Lower leg skin (tissue), 4 donors: ENCODE results near the gene RHOG. TPM values are rescaled to one million over a fixed set of nuclear protein-coding genes. Genes with fewer than 3 reads are reported as not detected.

Experiments used
- DNase-seq, 2 donors: peaks; one replicate each; pipeline ENCODE4 v3.0.0-alpha.2; 2019; ENCODE audit warnings: low spot score in 2 of 2
- H3K4me3 ChIP-seq: fragments of 200-600 bp; sonication (generic); 2 replicates; pipeline ENCODE4 v1.5.1; 2017; ENCODE audit warnings: mild to moderate bottlenecking, low read depth; ENCODE audit not compliant: poor library complexity, severe bottlenecking
- CTCF ChIP-seq, 3 donors: fragments of 450-650 bp; IDR thresholded peaks; one replicate each; pipeline ENCODE4 v1.5.1; 2016; ENCODE audit warnings: antibody characterized with exemption in 3 of 3, mild to moderate bottlenecking in 3 of 3, moderate library complexity in 2 of 3
- POLR2A ChIP-seq, 2 donors: fragments of 450-650 bp; IDR thresholded peaks; one replicate each; pipeline ENCODE4 v1.6.1; 2016 to 2017; ENCODE audit warnings: antibody characterized with exemption in 2 of 2, mild to moderate bottlenecking in 1 of 2, moderate library complexity in 1 of 2
- WGBS, 2 donors: methylation state at CpG; one replicate each; pipeline ENCODE4 v1.1.5; 2018; 5-methylcytosine and 5-hydroxymethylcytosine counted together
- intact Hi-C: fragments of 100-400 bp; cut with DNase I; formaldehyde crosslinking; loops from one replicate; pipeline ENCODE4 v1.15.0; 2023; ENCODE audit warnings: low total_unique reads
- total RNA-seq, 4 donors: library from RNA; depleted of rRNA; stranded (reverse); fragments of >200 nt; gene quantifications; one replicate each; pipeline ENCODE4 v1.1.0, GENCODE V29; 2016

RHOG gene
- total RNA-seq: 10 to 100 TPM; 57.0 to 75.9 (median 64.0) TPM

DNA sequence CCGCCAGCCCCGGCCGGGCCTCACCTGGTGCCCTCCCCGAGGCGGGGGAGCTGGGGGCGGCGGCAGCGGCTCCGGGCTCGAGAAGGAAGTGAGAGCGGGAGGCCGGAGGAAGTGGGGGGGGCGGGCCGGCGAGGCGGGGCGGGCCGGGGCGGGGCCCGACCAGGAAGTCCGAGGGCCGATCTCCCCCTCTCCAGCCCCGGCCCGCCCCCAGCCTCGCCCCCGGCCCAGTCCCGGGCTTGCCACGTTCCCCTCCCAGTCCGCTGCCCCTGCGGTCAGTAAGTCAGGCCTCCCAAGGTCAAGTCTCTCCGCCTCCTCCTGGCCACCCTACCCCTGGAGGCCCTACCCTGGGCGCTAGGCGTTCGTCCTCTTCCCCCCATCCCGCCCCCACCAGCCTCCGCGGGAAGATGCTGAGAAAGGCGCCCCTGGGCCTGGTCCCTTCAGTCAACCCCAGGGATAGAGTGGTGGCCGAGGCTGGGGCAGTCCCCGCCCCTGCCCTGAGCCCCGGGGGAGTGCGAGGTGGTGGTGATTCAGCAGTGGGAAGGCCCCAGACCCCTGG is at the start of gene RHOG:
RHOG (minus strand) TSS at position 90 of the 556 bp plus-strand sequence. CDS start 12,821 bp downstream, outside the sequence.
- no peak for TF ChIP-seq CTCF (IDR thresholded peaks at IDR 0.05)
- TF ChIP-seq POLR2A (IDR thresholded peaks at IDR 0.05): no peak
- WGBS, 2 donors: 0% methylated on average over 8 to 10 of the region's 42 CpGs
- peak within 1 kb of the TSS; percentile 62 for H3K4me3 ChIP-seq
- intact Hi-C loops: loop anchor here (5.0 kb wide), 1 partner anchor 226 kb away; no protein-coding TSS in a partner anchor
- DNase-seq: peak; percentile 72 to 97

DNA sequence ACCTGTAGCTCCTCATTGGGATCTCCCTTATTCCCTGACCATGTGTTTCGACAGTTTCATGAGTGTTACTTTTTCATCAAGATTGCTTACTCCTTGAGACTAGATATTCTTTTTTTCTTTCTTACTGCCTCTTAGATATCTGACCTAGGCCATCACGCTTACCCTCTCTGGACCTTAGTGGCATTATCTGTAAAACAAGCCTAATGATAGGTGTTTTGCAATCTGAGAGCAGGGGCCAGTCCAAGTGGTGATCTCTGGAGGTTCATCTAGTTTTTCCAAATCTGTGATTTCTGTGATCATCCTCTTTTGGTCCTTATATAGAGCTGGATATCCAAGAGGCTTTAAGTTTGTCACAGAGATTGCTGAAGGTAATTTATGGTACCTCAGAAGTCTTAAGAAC is 49.3 kb upstream of the RHOG start:
- DNase-seq: no peak
- no peak overlapping the region for H3K4me3 ChIP-seq
- 95 to 96% methylated on average over 2 of the region's 2 CpGs for WGBS, 2 donors
- intact Hi-C loops: no loop called here
- no peak for TF ChIP-seq POLR2A (IDR thresholded peaks at IDR 0.05)

- no peak overlapping the region for H3K4me3 ChIP-seq
- no peak for DNase-seq
- intact Hi-C loops: no loop called here
- TF ChIP-seq CTCF (IDR thresholded peaks at IDR 0.05): no peak
- TF ChIP-seq POLR2A (IDR thresholded peaks at IDR 0.05): no peak
Observed at GRCh38 chr11:3888876-3889275, 48.1 kb upstream of the RHOG start.

- no peak for TF ChIP-seq POLR2A (IDR thresholded peaks at IDR 0.05)
- no peak for TF ChIP-seq CTCF (IDR thresholded peaks at IDR 0.05)
- intact Hi-C loops: no loop called here
- DNase-seq: no peak
- no peak overlapping the region for H3K4me3 ChIP-seq
- WGBS, 2 donors: 86 to 91% methylated on average over 1 of the region's 1 CpG
Observed at GRCh38 chr11:3886985-3887384, 46.2 kb upstream of the RHOG start.

GRCh38 chr11:3885855-3886254 is 45.1 kb upstream of the RHOG start:
- intact Hi-C loops: no loop called here
- TF ChIP-seq POLR2A (IDR thresholded peaks at IDR 0.05) (no peak), CTCF (IDR thresholded peaks at IDR 0.05) (no peak)
- DNase-seq: no peak
- 86 to 93% methylated on average over 7 of the region's 7 CpGs for WGBS, 2 donors
- no peak overlapping the region for H3K4me3 ChIP-seq

DNA sequence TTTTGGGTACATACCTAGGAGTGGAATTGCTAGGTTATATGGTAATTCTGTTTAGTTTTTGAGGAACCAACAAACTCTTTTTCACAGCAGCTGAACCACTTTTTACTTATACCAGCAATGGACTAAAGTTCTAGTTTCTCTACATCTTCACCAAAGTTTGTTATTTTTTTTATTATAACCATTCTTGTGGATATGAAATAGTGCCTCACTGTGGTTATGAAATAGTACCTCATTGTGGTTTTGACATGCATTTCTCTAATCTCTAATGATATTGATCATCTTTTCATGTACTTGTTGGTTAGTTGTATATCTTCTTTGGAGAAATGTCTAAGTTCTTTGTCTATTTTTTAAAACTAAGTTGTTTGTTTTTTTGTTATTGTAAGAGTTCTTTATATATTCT is 41.9 kb upstream of the RHOG start:
- intact Hi-C loops: no loop called here
- no peak overlapping the region for H3K4me3 ChIP-seq
- TF ChIP-seq POLR2A (IDR thresholded peaks at IDR 0.05) (no peak), CTCF (IDR thresholded peaks at IDR 0.05) (no peak)
- DNase-seq: no peak
